Measurements from ENCODE around the gene RABGAP1L.

- TF ChIP-seq, protein P1, sequence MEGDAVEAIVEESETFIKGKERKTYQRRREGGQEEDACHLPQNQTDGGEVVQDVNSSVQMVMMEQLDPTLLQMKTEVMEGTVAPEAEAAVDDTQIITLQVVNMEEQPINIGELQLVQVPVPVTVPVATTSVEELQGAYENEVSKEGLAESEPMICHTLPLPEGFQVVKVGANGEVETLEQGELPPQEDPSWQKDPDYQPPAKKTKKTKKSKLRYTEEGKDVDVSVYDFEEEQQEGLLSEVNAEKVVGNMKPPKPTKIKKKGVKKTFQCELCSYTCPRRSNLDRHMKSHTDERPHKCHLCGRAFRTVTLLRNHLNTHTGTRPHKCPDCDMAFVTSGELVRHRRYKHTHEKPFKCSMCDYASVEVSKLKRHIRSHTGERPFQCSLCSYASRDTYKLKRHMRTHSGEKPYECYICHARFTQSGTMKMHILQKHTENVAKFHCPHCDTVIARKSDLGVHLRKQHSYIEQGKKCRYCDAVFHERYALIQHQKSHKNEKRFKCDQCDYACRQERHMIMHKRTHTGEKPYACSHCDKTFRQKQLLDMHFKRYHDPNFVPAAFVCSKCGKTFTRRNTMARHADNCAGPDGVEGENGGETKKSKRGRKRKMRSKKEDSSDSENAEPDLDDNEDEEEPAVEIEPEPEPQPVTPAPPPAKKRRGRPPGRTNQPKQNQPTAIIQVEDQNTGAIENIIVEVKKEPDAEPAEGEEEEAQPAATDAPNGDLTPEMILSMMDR (IDR thresholded peaks at IDR 0.05): no peak
- no peak for TF ChIP-seq POLR2A (IDR thresholded peaks at IDR 0.05)
These were observed 184.8 kb downstream of the RABGAP1L start for GRCh38 chr1:174344162-174344561.

Data from lower leg skin (tissue), 3 donors.